NCI-H187 treated with DMSO at 0.1 percent for 48 hours (cell line): ENCODE data around the gene TANGO2.

Experiments used
- DNase-seq: peaks from one replicate; lab custom pipeline; 2025; lab: John Stamatoyannopoulos, UW

Gene TANGO2

GRCh38 chr22:20011993-20012740 lies 8.7 kb upstream of the TANGO2 start:
- DNase-seq, result no peak

- DNase-seq, result no peak
These were observed 8.1 kb upstream of the TANGO2 start for GRCh38 chr22:20012741-20013331.

- DNase-seq, result no peak
These were observed 7.5 kb upstream of the TANGO2 start for GRCh38 chr22:20013382-20013871.

- DNase-seq, result no peak
These were observed 6.3 kb upstream of the TANGO2 start for GRCh38 chr22:20014526-20015186.

GRCh38 chr22:20015187-20015625 lies 5.7 kb upstream of the TANGO2 start:
- no peak for DNase-seq

GRCh38 chr22:20015971-20016733 lies 4.8 kb upstream of the TANGO2 start:
- DNase-seq, result no peak

GRCh38 chr22:20016734-20017621 lies 3.9 kb upstream of the TANGO2 start, which contains the start of gene ARVCF:
ARVCF (minus strand) TSS chr22:20016823; CDS start chr22:19990794, 26,029 bp downstream.
- no peak for DNase-seq

GRCh38 chr22:20017622-20017958 lies 3.3 kb upstream of the TANGO2 start:
- DNase-seq, result no peak

- no peak for DNase-seq
These were observed 2.9 kb upstream of the TANGO2 start for GRCh38 chr22:20018001-20018400.

- no peak for DNase-seq
These were observed 1.0 kb upstream of the TANGO2 start for GRCh38 chr22:20019661-20020532.

GRCh38 chr22:20021196-20022181 lies 579 bp downstream of the TANGO2 start:
- DNase-seq, result no peak

- no peak for DNase-seq
These were observed 1.5 kb downstream of the TANGO2 start for GRCh38 chr22:20022231-20022977.

GRCh38 chr22:20022978-20023613 lies 2.2 kb downstream of the TANGO2 start:
- no peak for DNase-seq

- no peak for DNase-seq
These were observed 3.3 kb downstream of the TANGO2 start for GRCh38 chr22:20024225-20024624.

GRCh38 chr22:20024650-20025397 lies 3.9 kb downstream of the TANGO2 start:
- no peak for DNase-seq

- no peak for DNase-seq
These were observed 4.7 kb downstream of the TANGO2 start for GRCh38 chr22:20025401-20026203.
